Activated CD4-positive, alpha-beta memory T cell treated with anti-CD3 and anti-CD28 coated beads for 36 hours (primary cell): Measurements from ENCODE around the gene NUP43. TPM values are rescaled to one million over a fixed set of nuclear protein-coding genes. Genes with fewer than 3 reads are reported as not detected.

ENCODE experiments used
- CTCF ChIA-PET: fragments of 350-600 bp; sonication (Branson Sonifier 250); formaldehyde crosslinking; loops from one replicate; lab custom pipeline; 2021; ENCODE audit warnings: antibody characterized with exemption, inconsistent platforms; lab: Charles Lee
- POLR2A ChIA-PET: fragments of 350-600 bp; sonication (Branson Sonifier 250); formaldehyde crosslinking; loops from one replicate; lab custom pipeline; 2021; ENCODE audit warnings: antibody characterized with exemption; lab: Charles Lee
- DNase-seq: peaks from one replicate; pipeline ENCODE4 v3.0.0-alpha.2; 2020
- H3K27ac Mint-ChIP-seq: one replicate; pipeline ENCODE4 v1.8.0; 2021; ENCODE audit warnings: mixed read lengths
- H3K27me3 Mint-ChIP-seq: one replicate; pipeline ENCODE4 v1.8.0; 2021; ENCODE audit warnings: mixed read lengths
- H3K36me3 Mint-ChIP-seq: one replicate; pipeline ENCODE4 v1.8.0; 2021; ENCODE audit warnings: mixed read lengths
- H3K4me1 Mint-ChIP-seq: one replicate; pipeline ENCODE4 v1.8.0; 2021; ENCODE audit warnings: low read depth, mixed read lengths
- H3K4me3 Mint-ChIP-seq: one replicate; pipeline ENCODE4 v1.8.0; 2021; ENCODE audit warnings: mild to moderate bottlenecking, mixed read lengths
- H3K9me3 Mint-ChIP-seq: one replicate; pipeline ENCODE4 v1.8.0; 2021; ENCODE audit warnings: mixed read lengths
- intact Hi-C: fragments of 100-400 bp; cut with micrococcal nuclease; formaldehyde crosslinking; loops from one replicate; pipeline ENCODE4 v1.15.1; 2023
- total RNA-seq, 2 experiments: library from RNA; stranded (reverse); gene quantifications; one replicate each; pipeline ENCODE4 v1.2.3, GENCODE V29; 2021

NUP43 gene
- total RNA-seq, 2 experiments from 2014 or later, result 64.3 to 69.8 TPM

- no peak for DNase-seq
- CTCF ChIA-PET, result no interaction called here
- Mint-ChIP-seq H3K36me3 (peaks cover 30% of the 10 kb centered on the region), H3K27ac (no peak overlapping the region), H3K4me3 (no peak overlapping the region), H3K4me1 (no peaks in the 10 kb centered on the region), H3K9me3 (no peaks in the 10 kb centered on the region), H3K27me3 (no peaks in the 10 kb centered on the region)
- POLR2A ChIA-PET, result interaction anchor here (0.7 kb wide), 1 partner anchor 152 kb away, joined by 3 read pairs; no protein-coding TSS in a partner anchor
- intact Hi-C loops, result no loop called here
Measured at GRCh38 chr6:149734915-149735314, 11.4 kb downstream of the NUP43 start.

GRCh38 chr6:149733089-149733720, 13.1 kb downstream of the NUP43 start:
- Mint-ChIP-seq H3K27ac (no peak overlapping the region), H3K36me3 (peaks cover 26% of the 10 kb centered on the region), H3K9me3 (no peaks in the 10 kb centered on the region), H3K27me3 (no peaks in the 10 kb centered on the region), H3K4me1 (peaks cover 8% of the 10 kb centered on the region), H3K4me3 (no peak overlapping the region)
- no peak for DNase-seq
- ChIA-PET CTCF (no interaction called here), POLR2A (interaction anchor here (1.1 kb wide), 1 partner anchor 12 kb away, joined by 3 read pairs; no protein-coding TSS in a partner anchor)
- intact Hi-C loops, result no loop called here

GRCh38 chr6:149729824-149730223, 16.5 kb downstream of the NUP43 start:
- Mint-ChIP-seq H3K27me3 (no peaks in the 10 kb centered on the region), H3K27ac (no peak overlapping the region), H3K4me3 (no peak overlapping the region), H3K36me3 (peaks cover 24% of the 10 kb centered on the region), H3K4me1 (peaks cover 8% of the 10 kb centered on the region), H3K9me3 (no peaks in the 10 kb centered on the region)
- intact Hi-C loops, result loop anchor here (10.0 kb wide), 1 partner anchor 85 kb away; no protein-coding TSS in a partner anchor
- ChIA-PET POLR2A (no interaction called here), CTCF (no interaction called here)
- no peak for DNase-seq

GRCh38 chr6:149728499-149729234, 17.7 kb downstream of the NUP43 start:
- H3K4me3 Mint-ChIP-seq, result no peak overlapping the region
- no peaks in the 10 kb centered on the region for H3K9me3 Mint-ChIP-seq
- no peaks in the 10 kb centered on the region for H3K27me3 Mint-ChIP-seq
- peak overlapping the region; percentile 29 for H3K27ac Mint-ChIP-seq
- POLR2A ChIA-PET, result no interaction called here
- CTCF ChIA-PET, result interaction anchor here (0.6 kb wide), 1 partner anchor 131 kb away, joined by 3 read pairs; no protein-coding TSS in a partner anchor
- H3K36me3 Mint-ChIP-seq, result peaks cover 25% of the 10 kb centered on the region
- intact Hi-C loops, result loop anchor here (10.0 kb wide), 1 partner anchor 86 kb away; no protein-coding TSS in a partner anchor
- H3K4me1 Mint-ChIP-seq, result peaks cover 9% of the 10 kb centered on the region
- no peak for DNase-seq

GRCh38 chr6:149727793-149728498, 18.4 kb downstream of the NUP43 start:
- no peaks in the 10 kb centered on the region for H3K27me3 Mint-ChIP-seq
- H3K4me3 Mint-ChIP-seq, result no peak overlapping the region
- ChIA-PET POLR2A (no interaction called here), CTCF (interaction anchor here (0.6 kb wide), 1 partner anchor 131 kb away, joined by 3 read pairs; no protein-coding TSS in a partner anchor)
- H3K9me3 Mint-ChIP-seq, result no peaks in the 10 kb centered on the region
- intact Hi-C loops, result loop anchor here (10.0 kb wide), 1 partner anchor 87 kb away; no protein-coding TSS in a partner anchor
- H3K27ac Mint-ChIP-seq, result peak overlapping the region; percentile 30
- peaks cover 21% of the 10 kb centered on the region for H3K36me3 Mint-ChIP-seq
- H3K4me1 Mint-ChIP-seq, result peaks cover 9% of the 10 kb centered on the region
- no peak for DNase-seq

- no peaks in the 10 kb centered on the region for H3K27me3 Mint-ChIP-seq
- no peaks in the 10 kb centered on the region for H3K9me3 Mint-ChIP-seq
- peaks cover 9% of the 10 kb centered on the region for H3K4me1 Mint-ChIP-seq
- H3K27ac Mint-ChIP-seq, result no peak overlapping the region
- no peak for DNase-seq
- no peak overlapping the region for H3K4me3 Mint-ChIP-seq
- ChIA-PET POLR2A (no interaction called here), CTCF (interaction anchor here (1.0 kb wide), 1 partner anchor 20 kb away, joined by 3 read pairs; no protein-coding TSS in a partner anchor)
- intact Hi-C loops, result loop anchor here (10.0 kb wide), 1 partner anchor 89 kb away; no protein-coding TSS in a partner anchor
- H3K36me3 Mint-ChIP-seq, result peaks cover 17% of the 10 kb centered on the region
Measured at GRCh38 chr6:149725785-149726184, 20.5 kb downstream of the NUP43 start.

DNA sequence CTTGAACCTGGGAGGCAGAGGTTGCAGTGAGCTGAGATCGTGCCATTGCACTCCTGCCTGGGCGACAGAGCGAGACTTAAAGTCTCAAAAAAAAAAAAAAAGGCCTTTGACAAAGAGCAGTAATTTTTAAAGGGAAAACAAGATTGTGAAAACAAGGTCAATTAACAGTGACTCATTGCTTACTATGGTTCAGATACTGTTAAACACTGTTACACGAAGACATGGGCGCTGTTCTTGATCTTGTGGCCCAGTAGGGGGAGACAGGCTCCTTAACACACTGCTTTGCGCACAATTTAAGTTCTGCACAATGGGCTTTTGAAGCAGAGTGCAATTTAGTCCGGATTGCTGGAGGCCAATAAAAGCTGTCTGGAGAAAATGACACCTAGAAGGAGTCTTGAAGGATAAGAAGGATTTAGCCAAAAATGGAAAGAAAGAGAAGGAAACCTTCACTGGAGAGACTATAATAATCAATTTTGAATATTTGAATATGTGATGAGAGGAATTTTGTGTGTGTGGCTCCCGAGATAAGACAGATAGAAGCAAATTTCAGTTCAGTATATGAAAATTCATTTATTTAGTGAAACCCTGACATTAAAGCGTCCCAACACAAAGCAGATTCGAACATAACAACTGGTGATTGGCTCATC, 22.4 kb downstream of the NUP43 start:
- H3K4me1 Mint-ChIP-seq, result peaks cover 13% of the 10 kb centered on the region
- POLR2A ChIA-PET, result interaction anchor here (0.6 kb wide), 1 partner anchor 933 kb away, joined by 3 read pairs; no protein-coding TSS in a partner anchor
- intact Hi-C loops, result loop anchor here (10.0 kb wide), 1 partner anchor 91 kb away; no protein-coding TSS in a partner anchor
- peaks cover 11% of the 10 kb centered on the region for H3K36me3 Mint-ChIP-seq
- DNase-seq, result peak; percentile 47
- H3K27ac Mint-ChIP-seq, result no peak overlapping the region
- no peaks in the 10 kb centered on the region for H3K27me3 Mint-ChIP-seq
- no peak overlapping the region for H3K4me3 Mint-ChIP-seq
- no peaks in the 10 kb centered on the region for H3K9me3 Mint-ChIP-seq
- CTCF ChIA-PET, result interaction anchor here (0.7 to 1.8 kb wide), 4 partner anchors 25 to 114 kb away, joined by 3 to 4 read pairs (median 3); no protein-coding TSS in a partner anchor

DNA sequence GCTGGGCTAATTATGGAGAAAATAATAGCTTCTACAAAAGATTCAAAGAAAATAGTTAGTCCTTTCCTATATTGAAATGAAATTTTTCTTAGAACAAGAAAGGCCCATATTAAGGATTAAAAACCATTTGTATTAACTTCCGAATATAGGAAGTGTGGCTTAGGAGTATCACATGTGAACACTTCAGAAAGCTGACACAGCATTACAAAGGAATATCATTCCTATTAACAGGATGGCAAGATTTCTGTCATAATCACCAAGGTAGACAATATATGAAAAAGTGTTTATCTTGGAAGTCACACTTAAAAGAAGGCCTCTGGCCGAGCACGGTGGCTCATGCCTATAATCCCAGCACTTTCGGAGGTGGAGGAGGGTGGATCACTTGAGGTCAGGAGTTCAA, 23.1 kb downstream of the NUP43 start:
- intact Hi-C loops, result loop anchor here (10.0 kb wide), 1 partner anchor 92 kb away; no protein-coding TSS in a partner anchor
- POLR2A ChIA-PET, result no interaction called here
- Mint-ChIP-seq H3K4me3 (no peak overlapping the region), H3K36me3 (peaks cover 9% of the 10 kb centered on the region), H3K9me3 (no peaks in the 10 kb centered on the region), H3K27ac (no peak overlapping the region), H3K27me3 (no peaks in the 10 kb centered on the region), H3K4me1 (peaks cover 9% of the 10 kb centered on the region)
- CTCF ChIA-PET, result interaction anchor here (0.7 to 1.8 kb wide), 2 partner anchors 63 to 114 kb away, joined by 3 to 4 read pairs; no protein-coding TSS in a partner anchor
- DNase-seq, result no peak

DNA sequence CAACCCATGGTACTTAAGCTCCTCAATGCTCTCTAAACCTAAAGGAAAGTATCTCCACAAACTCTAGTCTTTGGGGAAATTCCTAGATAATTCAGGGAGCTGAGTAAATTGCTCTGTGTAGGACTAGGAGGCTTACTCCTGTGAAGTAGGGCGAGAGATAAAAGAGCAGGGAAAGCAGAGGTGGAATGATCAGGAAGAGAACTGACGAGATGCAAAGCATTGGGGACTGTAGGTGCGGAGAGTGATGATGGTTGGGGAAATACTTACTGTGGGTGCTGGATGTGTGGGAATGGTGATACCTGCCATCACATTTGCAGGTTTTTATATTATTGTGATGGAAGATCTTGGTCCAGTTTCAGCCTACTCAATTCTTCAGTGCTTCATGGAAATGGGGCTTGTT, 26.8 kb downstream of the NUP43 start:
- intact Hi-C loops, result loop anchor here (2.0 to 10.0 kb wide), 3 partner anchors 71 to 285 kb away; partner anchors contain the start of genes KATNA1 and RAET1G
- ChIA-PET POLR2A (no interaction called here), CTCF (interaction anchor here (1.4 kb wide), 1 partner anchor 33 kb away, joined by 3 read pairs; no protein-coding TSS in a partner anchor)
- Mint-ChIP-seq H3K9me3 (no peaks in the 10 kb centered on the region), H3K4me3 (peak overlapping the region; percentile 25), H3K27me3 (no peaks in the 10 kb centered on the region), H3K36me3 (peaks cover 13% of the 10 kb centered on the region), H3K4me1 (peaks cover 26% of the 10 kb centered on the region), H3K27ac (peak overlapping the region; percentile 50)
- DNase-seq, result no peak

DNA sequence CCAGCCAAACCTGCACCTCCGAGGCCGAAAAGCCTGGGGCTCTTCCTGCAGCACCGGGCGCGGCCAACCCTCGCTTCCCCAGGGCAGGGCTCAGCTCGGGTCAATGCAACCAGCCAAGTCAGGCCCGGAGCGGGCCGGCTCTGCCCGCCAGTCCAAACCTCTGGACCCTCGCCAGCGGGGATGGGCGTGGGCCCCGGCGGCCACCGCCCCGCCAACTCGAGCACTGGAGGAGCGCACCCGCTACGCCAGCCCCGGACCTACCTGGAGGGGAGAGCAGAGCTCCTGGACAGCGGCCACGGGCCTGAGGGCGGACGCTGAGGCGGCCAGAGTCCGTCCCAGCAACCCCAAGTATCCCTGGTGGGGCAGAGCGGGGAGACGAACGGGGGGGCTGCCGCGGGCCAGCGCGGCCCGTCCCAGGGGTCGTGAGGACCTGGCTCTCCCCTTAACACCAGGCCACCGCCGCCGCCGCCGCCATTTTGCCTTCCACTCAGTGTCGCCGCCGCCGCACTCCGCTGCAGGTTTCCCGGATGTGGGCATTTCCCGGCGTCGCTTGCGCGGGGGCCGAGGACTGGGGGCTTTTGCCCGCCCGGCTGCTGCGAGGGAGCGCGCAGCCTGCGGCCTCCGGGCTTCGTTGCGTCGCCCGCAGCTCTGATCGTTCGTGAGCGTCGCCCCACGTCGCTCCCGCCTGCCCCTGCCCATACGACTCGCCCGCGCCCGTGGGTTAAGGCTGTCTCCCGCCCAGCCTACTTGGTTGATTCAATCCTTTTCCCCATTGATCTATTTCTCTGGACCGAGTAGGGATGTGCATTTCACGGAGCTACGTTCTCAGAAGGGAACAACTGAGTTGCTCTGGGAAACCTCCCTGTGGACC, 28.5 kb downstream of the NUP43 start, which contains the start of gene LATS1:
Gene LATS1 (minus strand): TSS at position 514 of the 871 bp plus-strand sequence. CDS start 15,975 bp downstream, outside the sequence.
- intact Hi-C loops, result loop anchor here (1.0 to 10.0 kb wide), 8 partner anchors 28 to 287 kb away; partner anchors contain the start of genes GINM1, KATNA1, NUP43 and PPIL4
- Mint-ChIP-seq H3K27ac (peak within 1 kb of the TSS; percentile 96), H3K4me1 (peaks cover 31% of the 10 kb centered on the region), H3K27me3 (no peaks in the 10 kb centered on the region), H3K4me3 (peak within 1 kb of the TSS; percentile 92), H3K36me3 (peaks cover 8% of the 10 kb centered on the region), H3K9me3 (no peaks in the 10 kb centered on the region)
- ChIA-PET POLR2A (interaction anchor here (1.0 to 2.9 kb wide), 11 partner anchors 9 to 172 kb away, joined by 3 to 15 read pairs (median 5); partner anchors contain the start of genes GINM1, PCMT1 and PPIL4), CTCF (interaction anchor here (0.6 to 2.1 kb wide), 9 partner anchors 13 to 172 kb away, joined by 3 to 5 read pairs (median 3); partner anchors contain the start of genes PCMT1 and PPIL4)
- peak; percentile 95 for DNase-seq
